DMS53 treated with DMSO at 0.1 percent for 48 hours (cell line): Measurements from ENCODE around the gene SMTNL1.

Source experiments
- DNase-seq: peaks from one replicate; lab custom pipeline; 2025; ENCODE audit not compliant: unreplicated experiment; lab: John Stamatoyannopoulos, UW

Gene SMTNL1

DNA sequence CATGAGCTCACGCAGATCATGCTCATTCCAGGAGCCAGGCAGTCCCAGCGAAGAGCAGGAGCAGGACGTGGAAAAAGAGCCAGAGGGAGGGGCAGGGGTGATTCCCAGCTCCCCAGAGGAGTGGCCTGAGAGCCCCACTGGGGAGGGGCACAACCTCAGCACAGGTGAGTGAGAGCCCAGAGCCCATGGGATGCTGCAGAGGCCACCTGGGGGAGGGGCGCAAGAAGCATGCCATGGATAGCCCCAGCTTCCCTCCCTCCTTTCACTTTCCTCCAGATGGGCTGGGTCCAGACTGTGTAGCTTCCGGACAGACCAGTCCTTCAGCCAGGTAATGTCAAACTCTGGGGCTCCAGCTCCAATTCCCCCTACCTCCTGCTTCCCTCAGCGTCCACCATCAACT, 6.2 kb downstream of the SMTNL1 start:
- DNase-seq, result no peak

DNA sequence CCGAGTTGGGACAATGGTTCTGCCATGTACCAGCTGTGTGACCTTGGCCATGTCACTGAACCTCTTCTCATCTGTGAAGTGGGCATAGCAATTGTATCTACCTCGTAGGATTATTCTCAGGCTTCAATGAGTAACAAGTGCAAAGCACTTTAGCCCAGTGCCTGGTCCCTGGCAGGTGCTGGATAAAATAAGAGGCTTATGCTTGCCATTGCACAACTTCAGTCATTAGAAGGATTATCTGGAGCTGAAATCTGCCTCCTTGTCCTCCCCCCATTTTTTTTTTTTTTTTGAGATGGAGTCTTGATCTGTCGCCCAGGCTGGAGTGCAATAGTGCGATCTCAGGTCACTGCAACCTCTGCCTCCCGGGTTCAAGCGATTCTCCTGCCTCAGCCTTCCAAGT, 7.2 kb downstream of the SMTNL1 start:
- DNase-seq, result no peak

DNA sequence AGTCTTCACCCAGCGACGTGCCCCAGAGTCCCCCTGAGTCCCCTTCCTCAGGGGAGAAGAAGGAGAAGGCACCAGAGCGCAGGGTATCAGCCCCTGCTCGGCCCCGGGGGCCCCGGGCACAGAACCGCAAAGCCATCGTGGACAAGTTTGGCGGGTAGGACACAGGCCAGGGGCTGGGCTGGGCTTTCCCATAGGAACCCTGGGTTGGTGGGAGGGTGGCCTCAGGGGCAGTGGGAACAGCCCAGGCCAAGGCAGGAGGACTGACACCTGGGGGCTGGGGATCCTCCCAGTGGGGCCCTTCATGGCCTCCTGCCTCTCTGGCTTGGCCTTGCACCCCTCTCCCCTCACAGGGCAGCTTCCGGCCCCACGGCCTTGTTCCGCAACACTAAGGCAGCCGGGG, 8.5 kb downstream of the SMTNL1 start:
- DNase-seq, result no peak

DNA sequence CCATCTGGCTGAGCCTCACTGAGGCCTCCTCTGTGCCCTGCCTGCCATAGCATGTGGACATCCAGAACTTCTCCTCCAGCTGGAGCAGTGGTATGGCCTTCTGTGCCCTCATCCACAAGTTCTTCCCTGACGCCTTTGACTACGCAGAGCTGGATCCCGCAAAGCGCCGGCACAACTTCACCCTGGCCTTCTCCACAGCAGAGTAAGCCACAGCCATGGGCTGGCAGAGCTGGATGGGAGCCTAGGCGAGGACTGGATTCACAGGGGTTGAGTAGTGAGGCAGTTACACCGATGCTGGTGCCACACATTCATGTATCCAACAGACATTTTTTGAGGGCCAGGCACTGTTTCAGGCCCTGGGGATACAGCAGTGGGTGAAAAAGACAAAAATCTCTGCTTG, 9.1 kb downstream of the SMTNL1 start:
- DNase-seq, result no peak

DNA sequence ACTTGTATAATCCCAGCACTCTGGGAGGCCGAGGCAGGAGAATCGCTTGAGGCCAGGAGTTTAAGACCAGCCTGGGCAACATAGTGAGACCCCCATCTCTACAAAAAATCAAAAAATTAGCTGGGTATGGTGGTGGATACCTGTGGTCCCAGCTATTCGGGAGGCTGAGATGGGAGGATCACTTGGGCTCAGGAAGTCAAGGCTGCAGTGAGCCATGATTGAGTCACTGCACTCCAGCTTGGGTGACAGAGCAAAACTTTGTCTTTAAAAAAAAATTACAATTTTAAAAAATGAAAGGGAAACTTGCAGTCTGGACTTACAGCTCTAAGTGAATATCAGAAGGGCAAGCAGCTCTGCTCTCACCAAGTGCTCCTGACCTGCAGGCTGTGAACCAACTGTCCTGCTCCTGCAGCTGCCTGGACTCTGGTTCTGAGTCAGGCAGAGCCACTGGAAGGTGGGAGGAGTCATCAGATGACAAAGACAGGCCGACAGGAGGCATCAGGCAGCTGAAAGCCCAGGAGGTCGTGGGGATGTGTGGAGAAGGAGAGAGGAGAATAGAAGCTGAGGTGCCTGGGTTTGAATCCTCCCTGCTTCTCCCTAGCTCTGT, 9.6 kb downstream of the SMTNL1 start:
- no peak for DNase-seq

DNA sequence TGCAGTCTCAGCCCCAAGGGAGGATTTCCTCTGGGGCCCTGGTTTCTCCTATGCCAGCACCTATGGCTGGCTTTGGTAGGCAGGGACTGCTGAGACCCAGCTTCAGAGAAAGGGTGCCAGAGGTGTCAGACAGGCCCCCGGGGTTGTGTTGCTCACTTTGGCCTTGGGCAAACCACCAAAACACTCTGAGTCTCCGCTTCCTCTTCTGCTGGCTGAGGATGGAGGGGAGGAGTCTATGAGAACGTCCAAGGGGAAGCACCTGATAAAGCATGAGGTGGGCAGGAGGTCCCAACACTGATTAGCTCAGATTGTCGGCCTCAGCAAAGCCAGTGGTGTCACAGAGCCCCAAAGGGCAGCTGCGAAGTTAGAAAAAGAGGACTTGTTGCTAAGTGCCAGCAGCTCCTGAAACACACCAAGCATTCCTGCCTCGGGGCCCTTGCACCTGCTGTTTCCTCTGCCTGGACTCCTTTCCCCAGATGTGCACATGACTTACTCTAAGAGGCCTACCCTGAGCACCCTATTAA, 10.5 kb downstream of the SMTNL1 start:
- no peak for DNase-seq

DNA sequence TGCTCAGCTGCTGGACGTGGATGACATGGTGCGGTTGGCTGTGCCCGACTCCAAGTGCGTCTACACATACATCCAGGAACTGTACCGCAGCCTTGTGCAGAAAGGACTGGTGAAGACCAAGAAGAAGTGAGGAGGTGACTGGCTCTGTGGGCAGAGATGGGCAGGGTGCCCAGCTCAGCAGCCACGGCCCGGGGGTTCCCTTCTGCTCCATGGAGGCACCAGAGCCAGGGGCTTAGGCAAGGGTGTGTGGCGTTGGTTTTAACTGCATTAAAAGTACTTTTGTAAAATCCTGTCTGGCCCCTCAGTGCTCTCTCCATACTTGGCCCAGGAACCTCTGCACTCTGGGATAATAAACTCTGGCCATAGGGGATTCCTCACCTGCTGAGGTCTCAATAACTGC, 12.6 kb downstream of the SMTNL1 start:
- DNase-seq, result no peak

DNA sequence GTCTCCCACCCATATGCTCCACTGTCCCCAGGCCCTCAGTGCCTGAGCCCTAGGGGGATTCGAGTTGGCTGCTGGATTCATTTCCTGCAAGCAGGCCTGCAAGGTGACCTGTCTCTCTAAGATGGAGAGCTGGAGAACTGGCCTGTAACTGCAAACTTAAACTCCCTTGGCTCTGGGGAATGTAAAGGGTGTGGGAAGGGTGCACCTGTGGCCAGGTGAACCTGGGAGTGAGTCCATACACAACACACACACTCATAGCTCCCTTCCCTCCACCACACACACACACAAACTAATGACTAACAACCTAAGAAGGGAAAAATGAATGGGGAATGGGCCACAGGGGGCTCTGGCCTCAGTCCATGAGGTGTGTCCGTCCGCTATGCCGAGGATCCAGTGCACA, 14.5 kb downstream of the SMTNL1 start:
- no peak for DNase-seq

DNA sequence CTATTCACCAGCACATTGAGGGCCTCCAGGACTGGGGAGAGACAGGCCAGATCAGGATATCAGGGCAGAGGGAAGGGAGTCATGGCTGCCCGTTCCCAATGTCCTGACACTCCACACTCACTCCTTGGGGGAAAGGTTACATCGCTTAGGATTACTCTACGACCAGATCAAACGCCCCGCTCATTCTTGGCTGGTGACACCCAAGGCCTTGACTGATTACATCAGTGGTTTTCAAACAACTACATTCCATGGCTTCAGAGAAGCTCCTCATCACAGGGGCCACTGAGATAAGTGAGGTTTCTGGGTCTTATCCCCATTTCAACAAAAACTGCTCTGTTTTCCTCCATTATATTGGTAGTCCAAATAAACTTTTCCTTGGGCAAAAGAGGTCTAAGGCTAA, 15.1 kb downstream of the SMTNL1 start:
- no peak for DNase-seq

DNA sequence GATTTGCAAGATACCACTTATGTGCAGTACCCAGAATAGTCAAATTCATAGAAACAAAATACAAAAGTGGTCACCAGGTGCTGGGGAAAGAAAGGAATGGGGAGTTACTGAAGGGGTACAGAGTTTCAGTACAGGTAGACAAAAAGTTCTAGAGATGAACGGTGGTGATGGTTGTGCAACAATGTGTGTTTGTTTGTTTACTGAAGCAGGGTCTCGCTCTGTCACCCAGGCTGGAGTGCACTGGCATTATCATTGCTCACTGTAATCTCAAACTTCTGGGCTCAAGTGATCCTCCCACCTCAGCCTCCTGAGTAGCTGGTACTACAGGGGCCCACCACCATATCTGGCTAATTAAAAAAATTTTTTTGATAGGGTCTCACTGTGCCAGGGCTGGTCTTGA, 18.0 kb downstream of the SMTNL1 start:
- no peak for DNase-seq

DNA sequence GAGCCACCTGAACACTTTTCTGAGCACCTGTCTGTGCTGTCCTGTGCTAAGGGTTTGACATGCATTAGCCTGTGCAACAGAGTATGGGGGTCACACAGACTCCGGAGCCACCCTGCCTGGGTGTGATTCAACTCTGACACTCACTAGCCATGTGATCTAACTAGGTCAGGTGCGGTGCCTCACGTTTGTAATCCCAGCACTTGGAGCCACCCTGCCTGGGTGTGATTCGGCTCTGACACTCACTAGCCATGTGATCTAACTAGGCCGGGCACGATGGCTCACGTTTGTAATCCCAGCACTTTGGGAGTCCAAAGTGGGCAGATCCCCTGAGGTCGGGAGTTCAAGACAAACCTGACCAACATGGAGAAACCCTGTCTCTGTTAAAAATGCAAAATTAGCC, 18.6 kb downstream of the SMTNL1 start:
- no peak for DNase-seq

DNA sequence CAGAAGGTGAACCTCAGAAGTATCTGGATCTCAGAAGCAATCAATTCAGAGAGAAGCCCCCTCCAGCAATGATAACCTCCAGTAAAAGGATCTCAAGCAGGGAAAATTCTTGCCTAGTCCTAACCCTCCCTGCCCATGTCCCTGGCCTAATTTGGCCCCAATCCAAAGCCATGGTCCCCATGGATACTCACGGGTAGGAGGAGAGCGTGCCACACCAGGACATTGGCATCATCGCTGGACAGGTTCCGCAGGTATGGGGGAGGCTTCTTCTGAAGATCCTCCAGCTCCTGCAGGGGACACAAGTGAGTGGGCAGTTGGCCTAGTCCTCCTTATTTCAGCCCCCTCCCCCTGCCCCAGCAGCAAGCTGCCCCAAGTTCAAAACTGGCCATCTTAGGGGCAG, 22.8 kb downstream of the SMTNL1 start:
- DNase-seq, result no peak

DNA sequence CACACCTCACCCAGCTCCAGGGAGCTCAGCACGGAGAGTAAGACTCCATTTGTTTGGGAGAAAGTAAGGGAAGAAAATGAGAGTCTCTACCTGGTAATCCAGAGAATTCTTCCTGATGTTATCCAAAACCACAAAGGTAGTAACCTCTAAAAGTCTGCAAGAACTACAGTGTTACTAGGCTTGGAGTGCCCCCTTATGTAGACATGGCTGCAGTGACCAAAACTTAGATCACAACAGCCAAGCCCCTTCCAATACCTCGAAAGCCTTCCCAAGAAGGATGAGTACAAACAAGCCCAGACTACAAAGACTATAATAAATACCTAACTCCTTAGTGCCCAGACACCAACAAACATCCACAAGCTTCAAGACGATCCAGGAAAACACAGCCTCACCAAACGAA, 25.2 kb downstream of the SMTNL1 start:
- DNase-seq, result no peak

DNA sequence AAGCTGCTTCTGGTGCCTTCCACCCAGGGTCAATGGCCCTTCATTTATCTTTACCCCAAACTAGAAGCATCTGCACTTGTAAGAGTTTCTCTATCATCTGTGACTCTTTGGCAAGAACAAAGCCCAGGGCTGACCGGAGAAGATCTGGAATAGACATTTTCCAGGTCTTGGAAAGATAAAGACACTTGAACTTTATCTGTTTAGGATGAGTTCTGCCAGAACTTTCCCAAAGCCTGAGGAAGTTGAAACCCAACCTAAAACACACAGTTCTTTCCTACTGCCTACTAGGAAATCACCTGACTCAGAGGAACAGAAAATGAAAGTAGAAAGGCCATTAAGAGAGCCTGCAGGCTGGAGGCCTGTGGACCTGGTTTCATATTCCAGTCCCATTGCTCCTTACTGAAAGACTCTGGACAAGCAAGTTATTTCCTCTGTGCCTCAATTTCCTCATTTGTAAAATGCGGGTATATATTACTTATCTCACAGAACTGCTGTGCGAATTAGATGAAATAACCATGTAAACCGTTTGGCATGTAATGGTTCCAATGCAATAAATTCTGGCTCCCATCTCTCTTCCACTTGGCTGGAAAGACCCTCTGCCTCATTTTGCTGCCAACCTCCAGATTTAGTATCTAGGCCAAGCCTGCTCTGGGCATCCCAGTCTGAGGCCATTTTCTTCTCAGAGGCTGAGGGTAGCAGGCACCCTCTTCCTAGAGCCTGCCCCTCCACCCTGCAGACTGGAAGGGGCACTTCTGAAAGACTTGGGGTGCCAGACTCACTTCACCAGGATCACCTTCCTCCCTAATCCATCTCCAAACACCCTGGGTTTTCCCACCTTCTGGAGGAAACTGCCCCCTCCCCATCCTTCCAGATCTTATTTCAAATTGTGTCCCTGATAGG, 28.9 kb downstream of the SMTNL1 start:
- peak; percentile 18 for DNase-seq

DNA sequence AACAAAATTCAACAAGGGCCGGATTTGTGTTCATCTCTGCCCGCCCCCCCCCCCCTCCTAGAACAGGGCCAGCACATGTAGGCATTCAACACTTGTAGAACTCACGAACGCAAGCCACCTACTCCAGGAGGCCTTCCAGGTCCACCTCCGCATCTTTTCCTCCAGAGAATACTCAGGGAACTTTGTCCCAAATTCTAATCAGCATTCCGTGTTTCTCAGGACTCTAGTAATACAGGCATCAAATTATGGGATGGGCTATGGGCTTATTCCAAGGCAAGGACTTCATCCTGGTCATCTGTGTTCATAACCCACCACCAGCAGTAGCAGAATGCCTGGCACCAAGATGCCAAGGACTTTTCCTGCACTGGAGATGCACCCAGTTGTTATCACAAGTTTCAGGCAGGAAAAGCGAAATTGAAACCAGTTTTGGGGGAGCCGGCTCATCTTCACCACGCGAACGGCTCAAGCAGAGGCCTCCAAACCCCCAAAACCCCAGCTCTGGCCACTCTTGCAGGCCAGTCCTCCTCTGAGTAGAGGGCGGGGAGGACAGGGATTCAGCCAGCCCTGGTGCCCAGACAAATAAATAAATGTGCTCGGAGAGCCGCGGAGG, 29.6 kb downstream of the SMTNL1 start:
- no peak for DNase-seq

DNA sequence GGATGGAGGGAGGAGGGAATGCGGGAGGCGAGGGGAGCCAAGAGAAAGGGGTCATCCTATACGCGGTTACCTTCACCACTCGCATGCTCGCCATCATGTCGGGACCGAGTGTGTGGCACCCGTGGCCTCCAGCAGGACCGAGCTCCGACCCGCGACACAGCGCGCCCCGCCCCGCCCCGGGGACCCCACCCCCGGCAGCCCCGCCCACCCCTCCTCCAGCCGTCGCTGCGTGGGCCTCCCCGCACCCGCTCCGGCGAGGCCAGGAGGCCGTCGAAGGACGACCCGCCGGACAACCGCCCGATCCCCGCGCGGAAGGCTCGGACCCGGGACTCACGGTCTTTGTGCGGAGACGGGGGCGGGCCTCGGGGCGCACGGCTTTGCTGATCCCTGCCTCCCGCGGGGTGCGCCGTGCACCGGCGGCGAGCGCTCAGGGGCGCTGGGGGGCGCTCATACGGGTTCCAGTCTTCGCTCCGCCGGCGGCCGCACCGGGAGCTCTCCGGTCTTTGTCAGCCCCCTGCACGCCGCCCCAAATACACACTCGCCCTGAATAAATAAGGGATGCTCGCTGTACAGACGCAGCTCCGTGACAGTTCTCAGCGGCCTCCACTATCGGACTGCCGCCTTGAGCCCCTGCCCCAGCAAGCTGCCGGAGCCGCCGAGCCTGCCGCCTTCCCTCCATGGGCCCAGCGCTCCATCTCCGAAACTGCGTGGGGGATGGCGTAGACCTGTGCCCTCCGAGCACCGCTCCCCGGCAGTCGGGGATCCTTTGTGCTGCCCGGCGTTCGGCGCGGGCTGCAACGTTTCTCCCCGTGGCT, 30.3 kb downstream of the SMTNL1 start, which contains the start of gene UBE2L6:
Gene UBE2L6 (minus strand): TSS at position 158 of the 815 bp plus-strand sequence. CDS start 61 bp downstream, at position 97.
- DNase-seq, result no peak

DNA sequence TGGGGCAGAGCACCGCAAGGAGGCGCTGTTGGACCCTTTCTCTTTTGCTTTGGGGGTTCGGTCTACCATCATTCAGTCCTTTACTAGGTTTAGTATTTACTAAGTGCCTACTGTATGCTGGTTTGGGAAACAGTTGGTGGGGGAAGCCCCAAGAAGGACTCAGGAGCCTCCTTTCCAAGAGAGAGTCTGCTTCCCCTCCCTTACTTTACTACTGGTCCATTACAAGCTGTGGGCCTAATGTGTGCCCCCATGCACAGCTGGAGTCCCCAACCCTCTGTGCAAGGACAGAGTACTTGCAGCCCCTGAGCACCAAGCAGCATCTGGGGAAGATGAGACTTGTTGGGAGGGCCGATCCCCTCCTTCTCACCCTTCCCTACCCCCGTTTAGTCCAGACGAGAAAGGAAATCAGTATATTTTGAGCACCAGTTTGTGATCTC, 31.0 kb downstream of the SMTNL1 start:
- DNase-seq, result no peak

DNA sequence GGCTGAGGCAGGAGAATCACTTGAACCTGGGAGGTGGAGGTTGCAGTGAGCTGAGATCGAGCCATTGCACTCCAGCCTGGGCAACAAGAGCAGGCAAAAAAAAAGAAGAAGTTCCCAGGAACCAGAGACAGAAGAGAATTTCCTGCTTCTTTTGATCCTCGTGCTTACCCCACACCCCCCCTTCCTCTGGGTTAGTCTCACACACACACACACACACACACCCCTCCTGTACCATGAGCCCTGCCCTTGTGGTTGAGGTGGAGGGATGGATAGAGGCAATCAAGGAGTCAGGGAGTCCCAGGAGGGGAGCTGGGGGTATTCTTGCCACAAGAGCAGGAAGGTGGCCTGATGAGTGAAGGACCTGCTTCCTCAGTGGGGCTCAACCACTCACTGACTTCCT, 34.2 kb downstream of the SMTNL1 start:
- DNase-seq, result no peak

DNA sequence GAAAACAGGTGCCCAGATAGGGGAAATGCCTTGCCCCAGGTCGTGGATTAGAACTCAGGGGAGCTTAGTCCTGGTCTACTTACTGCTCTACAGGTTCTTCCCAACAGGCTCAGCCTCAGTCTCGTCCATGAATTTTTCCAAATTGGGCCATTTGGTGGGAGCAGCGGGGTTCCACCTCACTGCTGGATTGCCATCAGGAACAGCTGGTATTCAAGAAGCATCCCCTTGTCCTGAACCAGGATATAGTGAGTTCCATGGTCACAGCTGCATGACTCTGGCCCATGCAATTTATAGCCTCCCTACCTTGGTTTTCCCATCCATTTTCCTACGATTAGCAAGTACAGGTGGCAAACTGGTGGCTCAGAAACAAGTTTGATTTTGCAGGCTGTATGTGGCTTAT, 36.7 kb downstream of the SMTNL1 start:
- DNase-seq, result no peak

DNA sequence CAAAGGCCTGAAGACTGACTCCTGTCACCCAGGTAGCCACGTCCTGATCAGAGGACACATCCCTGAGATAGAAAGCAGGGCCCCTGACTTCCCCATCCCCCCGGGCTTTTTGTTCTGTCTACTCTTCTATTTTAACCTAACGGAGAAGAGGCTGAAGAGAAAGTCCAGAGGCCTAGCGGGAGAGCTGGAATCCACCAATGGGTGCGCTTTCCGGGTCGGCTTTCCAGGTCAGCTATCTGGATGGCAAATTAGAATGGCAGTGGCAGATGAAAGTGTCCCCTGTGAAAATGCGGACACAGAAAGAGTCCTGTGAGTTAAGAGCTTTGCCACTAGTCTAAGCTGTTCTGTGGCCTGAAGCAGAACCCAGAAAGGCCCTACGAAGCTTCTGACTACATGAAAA, 46.9 kb downstream of the SMTNL1 start:
- DNase-seq, result no peak

DNA sequence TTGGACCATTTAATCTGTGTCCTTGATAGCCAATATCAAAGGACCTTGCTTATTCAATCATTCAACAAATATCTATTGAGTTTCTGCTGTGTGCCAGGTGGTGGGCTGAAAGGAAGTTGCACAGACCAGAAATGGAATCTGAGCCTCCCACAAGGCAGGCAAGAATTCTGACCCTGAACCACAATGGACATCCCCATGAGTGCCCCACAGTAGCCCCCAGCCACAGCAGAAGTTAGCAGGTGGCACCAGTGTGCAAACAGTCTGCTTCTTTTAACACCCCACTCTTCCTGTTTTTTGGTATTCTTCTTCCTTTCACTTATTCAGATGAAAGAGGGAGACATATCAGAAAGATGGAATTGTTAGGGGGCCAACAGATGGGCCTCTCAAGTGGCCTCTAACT, 47.9 kb downstream of the SMTNL1 start:
- no peak for DNase-seq
